Activated CD8-positive, alpha-beta memory T cell treated with anti-CD3 and anti-CD28 coated beads, Interleukin-2, amount 10 ng/mL, durations not matched to agents 7 days and 5 days (primary cell): ENCODE measurements around the gene PIK3CB. TPM values are rescaled to one million over a fixed set of nuclear protein-coding genes. Genes with fewer than 3 reads are reported as not detected.

Source experiments
- ATAC-seq: fragments of 150-1000 bp; cut with Tn5 transposase; one replicate; pipeline ENCODE4 v1.10.0; 2021; ENCODE audit warnings: moderate library complexity
- CTCF ChIA-PET: fragments of 350-600 bp; sonication (Branson Sonifier 250); formaldehyde crosslinking; loops from one replicate; lab custom pipeline; 2021; ENCODE audit warnings: antibody characterized with exemption; lab: Charles Lee
- DNase-seq: peaks from one replicate; pipeline ENCODE4 v3.0.0-alpha.2; 2020
- H3K27ac Mint-ChIP-seq: one replicate; pipeline ENCODE4 v1.8.0; 2021; ENCODE audit warnings: mild to moderate bottlenecking, mixed read lengths
- H3K27me3 Mint-ChIP-seq: one replicate; pipeline ENCODE4 v1.8.0; 2021; ENCODE audit warnings: mixed read lengths
- H3K36me3 Mint-ChIP-seq: one replicate; pipeline ENCODE4 v1.8.0; 2021; ENCODE audit warnings: mild to moderate bottlenecking, mixed read lengths
- H3K4me1 Mint-ChIP-seq: one replicate; pipeline ENCODE4 v1.8.0; 2021; ENCODE audit warnings: mixed read lengths
- H3K4me3 Mint-ChIP-seq: one replicate; pipeline ENCODE4 v1.8.0; 2021; ENCODE audit warnings: mild to moderate bottlenecking, moderate library complexity, mixed read lengths
- H3K9me3 Mint-ChIP-seq: one replicate; pipeline ENCODE4 v1.8.0; 2022; ENCODE audit warnings: low read depth, mixed read lengths
- total RNA-seq, 2 experiments: library from RNA; stranded (reverse); gene quantifications; one replicate each; pipeline ENCODE4 v1.2.3, GENCODE V29; 2021

Gene PIK3CB
- total RNA-seq, 2 experiments from 2014 or later: 7.1 to 8.4 TPM

- CTCF ChIA-PET: interaction anchor here (0.6 to 1.4 kb wide), 3 partner anchors 21 to 250 kb away, joined by 3 read pairs; no protein-coding TSS in a partner anchor
- Mint-ChIP-seq H3K4me3 (no peak overlapping the region), H3K4me1 (no peaks in the 10 kb centered on the region), H3K27ac (no peak overlapping the region), H3K9me3 (peaks cover 10% of the 10 kb centered on the region), H3K36me3 (peaks cover 37% of the 10 kb centered on the region), H3K27me3 (no peaks in the 10 kb centered on the region)
- ATAC-seq: no peak
- DNase-seq: no peak
These were observed 160.8 kb downstream of the PIK3CB start for GRCh38 chr3:138673641-138674530.

GRCh38 chr3:138670407-138670806 is 164.3 kb downstream of the PIK3CB start:
- Mint-ChIP-seq H3K9me3 (peaks cover 6% of the 10 kb centered on the region), H3K36me3 (peaks cover 27% of the 10 kb centered on the region), H3K27me3 (no peaks in the 10 kb centered on the region), H3K27ac (no peak overlapping the region), H3K4me1 (no peaks in the 10 kb centered on the region), H3K4me3 (no peak overlapping the region)
- DNase-seq (no peak), ATAC-seq (no peak)
- CTCF ChIA-PET: interaction anchor here (1.0 to 1.2 kb wide), 2 partner anchors 24 to 28 kb away, joined by 3 read pairs; no protein-coding TSS in a partner anchor

GRCh38 chr3:138668107-138668506 is 166.6 kb downstream of the PIK3CB start:
- ATAC-seq (no peak), DNase-seq (no peak)
- H3K4me1 Mint-ChIP-seq: no peaks in the 10 kb centered on the region
- no peaks in the 10 kb centered on the region for H3K27me3 Mint-ChIP-seq
- no peak overlapping the region for H3K4me3 Mint-ChIP-seq
- H3K36me3 Mint-ChIP-seq: peaks cover 18% of the 10 kb centered on the region
- H3K27ac Mint-ChIP-seq: no peak overlapping the region
- CTCF ChIA-PET: no interaction called here
- H3K9me3 Mint-ChIP-seq: no peaks in the 10 kb centered on the region

- Mint-ChIP-seq H3K4me1 (no peaks in the 10 kb centered on the region), H3K4me3 (no peak overlapping the region), H3K27me3 (no peaks in the 10 kb centered on the region), H3K9me3 (no peaks in the 10 kb centered on the region), H3K27ac (no peak overlapping the region), H3K36me3 (peaks cover 4% of the 10 kb centered on the region)
- ATAC-seq (no peak), DNase-seq (no peak)
- CTCF ChIA-PET: interaction anchor here (0.6 kb wide), 1 partner anchor 13 kb away, joined by 3 read pairs; no protein-coding TSS in a partner anchor
These were observed 177.2 kb downstream of the PIK3CB start for GRCh38 chr3:138657508-138657907.

- CTCF ChIA-PET: interaction anchor here (1.1 to 1.4 kb wide), 3 partner anchors 16 to 262 kb away, joined by 3 to 4 read pairs (median 3); partner anchors contain the start of gene CEP70
- ATAC-seq: no peak
- Mint-ChIP-seq H3K4me1 (no peaks in the 10 kb centered on the region), H3K27me3 (no peaks in the 10 kb centered on the region), H3K4me3 (no peak overlapping the region), H3K36me3 (peaks cover 20% of the 10 kb centered on the region), H3K9me3 (no peaks in the 10 kb centered on the region), H3K27ac (no peak overlapping the region)
- DNase-seq: no peak
These were observed 181.2 kb downstream of the PIK3CB start for GRCh38 chr3:138653567-138653966.

GRCh38 chr3:138649134-138649533 is 185.6 kb downstream of the PIK3CB start:
- H3K4me1 Mint-ChIP-seq: no peaks in the 10 kb centered on the region
- no peak overlapping the region for H3K27ac Mint-ChIP-seq
- H3K27me3 Mint-ChIP-seq: no peaks in the 10 kb centered on the region
- no peak for ATAC-seq
- peaks cover 27% of the 10 kb centered on the region for H3K36me3 Mint-ChIP-seq
- CTCF ChIA-PET: no interaction called here
- DNase-seq: no peak
- peaks cover 7% of the 10 kb centered on the region for H3K9me3 Mint-ChIP-seq
- no peak overlapping the region for H3K4me3 Mint-ChIP-seq

GRCh38 chr3:138646513-138646912 is 188.2 kb downstream of the PIK3CB start:
- Mint-ChIP-seq H3K36me3 (peaks cover 27% of the 10 kb centered on the region), H3K27me3 (no peaks in the 10 kb centered on the region), H3K4me3 (no peak overlapping the region), H3K9me3 (peaks cover 9% of the 10 kb centered on the region), H3K27ac (no peak overlapping the region), H3K4me1 (no peaks in the 10 kb centered on the region)
- ATAC-seq (no peak), DNase-seq (no peak)
- CTCF ChIA-PET: no interaction called here

GRCh38 chr3:138646008-138646407 is 188.7 kb downstream of the PIK3CB start:
- Mint-ChIP-seq H3K36me3 (peaks cover 26% of the 10 kb centered on the region), H3K9me3 (peaks cover 9% of the 10 kb centered on the region), H3K27ac (no peak overlapping the region), H3K27me3 (no peaks in the 10 kb centered on the region), H3K4me3 (no peak overlapping the region), H3K4me1 (no peaks in the 10 kb centered on the region)
- no peak for DNase-seq
- no peak for ATAC-seq
- CTCF ChIA-PET: no interaction called here

GRCh38 chr3:138642927-138643253 is 191.8 kb downstream of the PIK3CB start:
- Mint-ChIP-seq H3K27me3 (no peaks in the 10 kb centered on the region), H3K36me3 (peaks cover 7% of the 10 kb centered on the region), H3K4me1 (no peaks in the 10 kb centered on the region), H3K9me3 (peaks cover 11% of the 10 kb centered on the region), H3K27ac (no peak overlapping the region), H3K4me3 (no peak overlapping the region)
- DNase-seq: no peak
- ATAC-seq: no peak
- CTCF ChIA-PET: no interaction called here

GRCh38 chr3:138642226-138642926 is 192.4 kb downstream of the PIK3CB start:
- Mint-ChIP-seq H3K4me3 (no peak overlapping the region), H3K36me3 (peaks cover 7% of the 10 kb centered on the region), H3K27ac (no peak overlapping the region), H3K4me1 (no peaks in the 10 kb centered on the region), H3K27me3 (no peaks in the 10 kb centered on the region), H3K9me3 (peaks cover 10% of the 10 kb centered on the region)
- ATAC-seq: no peak
- CTCF ChIA-PET: interaction anchor here (1.2 kb wide), 1 partner anchor 281 kb away, joined by 3 read pairs; no protein-coding TSS in a partner anchor
- no peak for DNase-seq

GRCh38 chr3:138640537-138640936 is 194.2 kb downstream of the PIK3CB start:
- Mint-ChIP-seq H3K36me3 (peaks cover 2% of the 10 kb centered on the region), H3K27ac (no peak overlapping the region), H3K9me3 (peaks cover 4% of the 10 kb centered on the region), H3K4me1 (no peaks in the 10 kb centered on the region), H3K27me3 (no peaks in the 10 kb centered on the region), H3K4me3 (no peak overlapping the region)
- DNase-seq (no peak), ATAC-seq (no peak)
- CTCF ChIA-PET: no interaction called here

GRCh38 chr3:138638641-138639040 is 196.1 kb downstream of the PIK3CB start:
- no peak for ATAC-seq
- H3K9me3 Mint-ChIP-seq: peaks cover 4% of the 10 kb centered on the region
- CTCF ChIA-PET: no interaction called here
- H3K36me3 Mint-ChIP-seq: peaks cover 2% of the 10 kb centered on the region
- H3K27ac Mint-ChIP-seq: no peak overlapping the region
- H3K4me3 Mint-ChIP-seq: no peak overlapping the region
- H3K27me3 Mint-ChIP-seq: no peaks in the 10 kb centered on the region
- DNase-seq: no peak
- H3K4me1 Mint-ChIP-seq: no peaks in the 10 kb centered on the region

- CTCF ChIA-PET: no interaction called here
- DNase-seq: no peak
- ATAC-seq: no peak
- no peaks in the 10 kb centered on the region for H3K9me3 Mint-ChIP-seq
- no peak overlapping the region for H3K4me3 Mint-ChIP-seq
- H3K27ac Mint-ChIP-seq: no peak overlapping the region
- H3K27me3 Mint-ChIP-seq: no peaks in the 10 kb centered on the region
- peaks cover 3% of the 10 kb centered on the region for H3K4me1 Mint-ChIP-seq
- H3K36me3 Mint-ChIP-seq: no peaks in the 10 kb centered on the region
These were observed 205.2 kb downstream of the PIK3CB start for GRCh38 chr3:138629526-138629925.
